Neural progenitor cell (in vitro differentiated cells): ENCODE data around the gene TRIO. TPM values are rescaled to one million over a fixed set of nuclear protein-coding genes. Genes with fewer than 3 reads are reported as not detected.

ENCODE experiments used
- DNase-seq: peaks from one replicate; pipeline ENCODE4 v3.0.0-alpha.2; 2016; ENCODE audit warnings: low spot score
- H2AFZ ChIP-seq: fragments of 200-600 bp; sonication (generic); replicated peaks from 2 replicates; pipeline ENCODE4 v1.6.1; 2016; ENCODE audit warnings: antibody characterized with exemption
- H3F3A ChIP-seq: fragments of 200-600 bp; sonication (generic); 2 replicates; pipeline ENCODE4 v1.6.1; 2016; ENCODE audit warnings: antibody characterized with exemption, low read depth
- H3K27ac ChIP-seq: fragments of 200-600 bp; sonication (generic); 2 replicates; pipeline ENCODE4 v1.5.1; 2016; ENCODE audit warnings: mild to moderate bottlenecking
- H3K27me3 ChIP-seq: fragments of 200-600 bp; sonication (generic); 2 replicates; pipeline ENCODE4 v1.6.1; 2016; ENCODE audit warnings: mild to moderate bottlenecking, moderate library complexity
- H3K36me3 ChIP-seq: fragments of 200-600 bp; sonication (generic); 2 replicates; pipeline ENCODE4 v1.5.1; 2016
- H3K4me1 ChIP-seq: fragments of 200-600 bp; sonication (generic); 2 replicates; pipeline ENCODE4 v1.6.1; 2016; ENCODE audit warnings: mixed run types
- H3K4me2 ChIP-seq: fragments of 200-600 bp; sonication (generic); 2 replicates; pipeline ENCODE4 v1.6.1; 2016
- H3K4me3 ChIP-seq: fragments of 200-600 bp; sonication (generic); 2 replicates; pipeline ENCODE4 v1.5.1; 2016
- H3K79me2 ChIP-seq: fragments of 200-600 bp; sonication (generic); 2 replicates; pipeline ENCODE4 v1.6.1; 2016; ENCODE audit warnings: low read depth
- H3K9ac ChIP-seq: fragments of 200-600 bp; sonication (generic); 2 replicates; pipeline ENCODE4 v1.6.1; 2016
- H3K9me3 ChIP-seq: fragments of 200-600 bp; sonication (generic); 2 replicates; pipeline ENCODE4 v1.5.1; 2016; ENCODE audit warnings: low read depth
- H4K20me1 ChIP-seq: fragments of 200-600 bp; sonication (generic); 2 replicates; pipeline ENCODE4 v1.6.1; 2016; ENCODE audit warnings: low read depth
- H3K27ac Mint-ChIP-seq: 3 replicates; pipeline ENCODE4 v1.8.0; 2021; ENCODE audit warnings: mixed read lengths
- H3K27me3 Mint-ChIP-seq: 2 replicates; pipeline ENCODE4 v1.8.0; 2022; ENCODE audit warnings: low read depth, mild to moderate bottlenecking, inconsistent platforms, moderate library complexity, mixed read lengths; ENCODE audit not compliant: insufficient read depth
- H3K36me3 Mint-ChIP-seq: 3 replicates; pipeline ENCODE4 v1.8.0; 2021; ENCODE audit warnings: mixed read lengths
- H3K4me1 Mint-ChIP-seq: 3 replicates; pipeline ENCODE4 v1.8.0; 2021; ENCODE audit warnings: mixed read lengths
- H3K4me3 Mint-ChIP-seq: 3 replicates; pipeline ENCODE4 v1.8.0; 2021; ENCODE audit warnings: mild to moderate bottlenecking, moderate library complexity, mixed read lengths
- H3K9me3 Mint-ChIP-seq: 3 replicates; pipeline ENCODE4 v1.8.0; 2020; ENCODE audit warnings: mixed read lengths
- EZH2 ChIP-seq: fragments of 200-600 bp; sonication (generic); IDR thresholded peaks from 2 replicates; pipeline ENCODE4 v1.6.1; 2017; ENCODE audit warnings: antibody characterized with exemption, mild to moderate bottlenecking, moderate library complexity
- EZH2phosphoT487 ChIP-seq: fragments of 200-600 bp; sonication (generic); IDR thresholded peaks from 2 replicates; pipeline ENCODE4 v1.6.1; 2017; ENCODE audit warnings: antibody characterized with exemption
- total RNA-seq: library from RNA; depleted of rRNA; stranded (reverse); fragments of >200 nt; gene quantifications from 2 replicates; pipeline ENCODE4 v1.2.3, GENCODE V29; 2015; ENCODE audit warnings: low replicate concordance
- TF ChIP-seq, protein P1 (sequence below): fragments of 200-600 bp; sonication (generic); IDR thresholded peaks from 2 replicates; pipeline ENCODE4 v1.5.1; 2017; ENCODE audit warnings: antibody characterized with exemption, mild to moderate bottlenecking

Gene TRIO
- total RNA-seq, 1 donor from 2014 or later, result 84.7 TPM

- Mint-ChIP-seq H3K4me1 (peaks cover 57% of the 10 kb centered on the region), H3K36me3 (peaks cover 1% of the 10 kb centered on the region), H3K27me3 (no peaks in the 10 kb centered on the region), H3K4me3 (no peak overlapping the region), H3K9me3 (no peaks in the 10 kb centered on the region), H3K27ac (no peak overlapping the region)
- no peak overlapping the region for H3K27ac ChIP-seq
- TF ChIP-seq EZH2phosphoT487, result no peak
- TF ChIP-seq, protein P1, sequence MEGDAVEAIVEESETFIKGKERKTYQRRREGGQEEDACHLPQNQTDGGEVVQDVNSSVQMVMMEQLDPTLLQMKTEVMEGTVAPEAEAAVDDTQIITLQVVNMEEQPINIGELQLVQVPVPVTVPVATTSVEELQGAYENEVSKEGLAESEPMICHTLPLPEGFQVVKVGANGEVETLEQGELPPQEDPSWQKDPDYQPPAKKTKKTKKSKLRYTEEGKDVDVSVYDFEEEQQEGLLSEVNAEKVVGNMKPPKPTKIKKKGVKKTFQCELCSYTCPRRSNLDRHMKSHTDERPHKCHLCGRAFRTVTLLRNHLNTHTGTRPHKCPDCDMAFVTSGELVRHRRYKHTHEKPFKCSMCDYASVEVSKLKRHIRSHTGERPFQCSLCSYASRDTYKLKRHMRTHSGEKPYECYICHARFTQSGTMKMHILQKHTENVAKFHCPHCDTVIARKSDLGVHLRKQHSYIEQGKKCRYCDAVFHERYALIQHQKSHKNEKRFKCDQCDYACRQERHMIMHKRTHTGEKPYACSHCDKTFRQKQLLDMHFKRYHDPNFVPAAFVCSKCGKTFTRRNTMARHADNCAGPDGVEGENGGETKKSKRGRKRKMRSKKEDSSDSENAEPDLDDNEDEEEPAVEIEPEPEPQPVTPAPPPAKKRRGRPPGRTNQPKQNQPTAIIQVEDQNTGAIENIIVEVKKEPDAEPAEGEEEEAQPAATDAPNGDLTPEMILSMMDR, result no peak
- no peak for TF ChIP-seq EZH2
- H3K4me1 ChIP-seq, result peaks cover 58% of the 10 kb centered on the region
- no peak overlapping the region for H3K4me3 ChIP-seq
- H3F3A ChIP-seq, result peaks cover 8% of the 10 kb centered on the region
- H3K79me2 ChIP-seq, result peaks cover 100% of the 10 kb centered on the region
- no peaks in the 10 kb centered on the region for H3K9me3 ChIP-seq
- H3K36me3 ChIP-seq, result no peaks in the 10 kb centered on the region
- no peak overlapping the region for H3K9ac ChIP-seq
- H4K20me1 ChIP-seq, result peaks cover 98% of the 10 kb centered on the region
- H2AFZ ChIP-seq, result no peak overlapping the region
- DNase-seq, result no peak
- no peaks in the 10 kb centered on the region for H3K27me3 ChIP-seq
- H3K4me2 ChIP-seq, result peak overlapping the region; percentile 48
Observed at GRCh38 chr5:14153071-14153864, 10.1 kb downstream of the TRIO start.

DNA sequence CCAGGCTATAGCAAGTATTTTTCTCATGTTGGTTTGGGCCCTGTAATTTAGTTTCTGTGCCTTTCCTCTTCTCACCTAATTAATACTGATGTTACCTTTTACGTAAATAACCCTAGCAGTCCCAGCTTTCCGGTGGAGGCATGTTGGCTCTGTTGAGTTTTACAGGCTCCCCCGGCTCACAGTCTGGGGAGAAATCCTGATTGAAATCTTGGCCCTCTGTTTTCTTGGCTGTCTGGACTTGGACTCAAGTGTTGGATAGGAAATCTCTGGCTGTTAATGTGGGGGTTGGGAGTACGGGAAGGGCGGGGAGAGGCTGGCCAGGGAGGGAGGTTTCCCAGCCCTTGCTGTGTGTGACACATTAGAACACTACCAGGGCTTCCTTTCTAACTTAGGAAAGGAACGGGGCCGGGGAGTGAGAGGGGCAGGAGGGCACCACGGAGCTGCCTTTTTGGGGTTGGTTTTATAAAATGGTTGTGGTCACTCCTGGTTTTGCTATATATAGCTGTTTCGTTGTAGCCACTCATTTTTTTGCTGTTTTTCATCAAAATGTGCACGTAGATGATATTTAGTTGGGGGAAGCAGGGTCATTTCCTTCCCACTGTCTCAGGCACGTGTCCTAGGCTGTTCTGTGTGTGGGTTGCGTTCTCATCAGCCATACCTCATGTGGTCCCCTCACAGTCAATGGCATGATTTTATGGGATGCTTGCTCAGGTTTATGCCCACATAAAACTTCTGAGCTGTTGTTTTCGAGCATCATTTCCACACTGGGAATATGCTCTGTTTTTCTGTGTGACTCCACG lies 11.0 kb downstream of the TRIO start:
- Mint-ChIP-seq H3K9me3 (no peaks in the 10 kb centered on the region), H3K36me3 (peaks cover 4% of the 10 kb centered on the region), H3K27me3 (no peaks in the 10 kb centered on the region), H3K4me3 (peak overlapping the region; percentile 4), H3K27ac (peak overlapping the region; percentile 78), H3K4me1 (peaks cover 49% of the 10 kb centered on the region)
- no peak overlapping the region for H3K9ac ChIP-seq
- no peaks in the 10 kb centered on the region for H3K36me3 ChIP-seq
- peak; percentile 48 for DNase-seq
- peaks cover 8% of the 10 kb centered on the region for H3F3A ChIP-seq
- H3K79me2 ChIP-seq, result peaks cover 100% of the 10 kb centered on the region
- H4K20me1 ChIP-seq, result peaks cover 98% of the 10 kb centered on the region
- H3K4me3 ChIP-seq, result no peak overlapping the region
- H2AFZ ChIP-seq, result no peak overlapping the region
- H3K4me1 ChIP-seq, result peaks cover 50% of the 10 kb centered on the region
- TF ChIP-seq EZH2phosphoT487, result no peak
- TF ChIP-seq, protein P1, result no peak
- no peak for TF ChIP-seq EZH2
- H3K27me3 ChIP-seq, result no peaks in the 10 kb centered on the region
- no peak overlapping the region for H3K27ac ChIP-seq
- no peaks in the 10 kb centered on the region for H3K9me3 ChIP-seq
- peak overlapping the region; percentile 48 for H3K4me2 ChIP-seq

DNA sequence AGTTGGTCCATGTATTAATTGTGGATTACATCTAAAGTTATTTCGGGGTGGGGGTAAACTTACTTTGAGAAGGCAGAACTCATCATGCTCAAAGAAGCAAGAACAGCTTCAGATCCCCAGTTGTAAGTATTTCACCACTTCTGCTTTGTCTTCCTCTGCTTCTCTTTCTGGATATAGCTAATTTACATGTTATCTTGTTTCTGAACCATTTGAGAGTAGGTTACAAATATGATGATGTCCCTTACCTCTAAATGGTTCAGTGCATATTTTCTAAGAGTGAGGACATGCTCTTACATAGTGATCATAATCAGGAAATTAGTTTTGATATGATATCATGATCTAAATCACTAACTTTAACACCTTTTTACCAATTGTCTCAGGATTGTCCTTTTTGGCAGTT lies 11.9 kb downstream of the TRIO start:
- H3K27ac Mint-ChIP-seq, result no peak overlapping the region
- peaks cover 9% of the 10 kb centered on the region for H3K36me3 Mint-ChIP-seq
- no peak overlapping the region for H3K27ac ChIP-seq
- peaks cover 100% of the 10 kb centered on the region for H3K79me2 ChIP-seq
- peaks cover 5% of the 10 kb centered on the region for H3K9me3 Mint-ChIP-seq
- H3K27me3 ChIP-seq, result no peaks in the 10 kb centered on the region
- H3K27me3 Mint-ChIP-seq, result no peaks in the 10 kb centered on the region
- TF ChIP-seq EZH2phosphoT487, result no peak
- TF ChIP-seq, protein P1, result no peak
- TF ChIP-seq EZH2, result no peak
- H3K4me2 ChIP-seq, result no peak overlapping the region
- H3K36me3 ChIP-seq, result no peaks in the 10 kb centered on the region
- peaks cover 40% of the 10 kb centered on the region for H3K4me1 ChIP-seq
- no peak overlapping the region for H3K9ac ChIP-seq
- H3F3A ChIP-seq, result peaks cover 8% of the 10 kb centered on the region
- DNase-seq, result no peak
- H2AFZ ChIP-seq, result no peak overlapping the region
- H3K4me3 ChIP-seq, result no peak overlapping the region
- peaks cover 98% of the 10 kb centered on the region for H4K20me1 ChIP-seq
- peaks cover 44% of the 10 kb centered on the region for H3K4me1 Mint-ChIP-seq
- H3K9me3 ChIP-seq, result no peaks in the 10 kb centered on the region
- H3K4me3 Mint-ChIP-seq, result no peak overlapping the region
